ENCODE results near the gene ERCC3.
"Not testable (repeated sequence)": the region's sequence is repeated elsewhere in the genome, so short reads cannot be mapped to it uniquely, and the experiment has no call there.

Gene ERCC3

DNA sequence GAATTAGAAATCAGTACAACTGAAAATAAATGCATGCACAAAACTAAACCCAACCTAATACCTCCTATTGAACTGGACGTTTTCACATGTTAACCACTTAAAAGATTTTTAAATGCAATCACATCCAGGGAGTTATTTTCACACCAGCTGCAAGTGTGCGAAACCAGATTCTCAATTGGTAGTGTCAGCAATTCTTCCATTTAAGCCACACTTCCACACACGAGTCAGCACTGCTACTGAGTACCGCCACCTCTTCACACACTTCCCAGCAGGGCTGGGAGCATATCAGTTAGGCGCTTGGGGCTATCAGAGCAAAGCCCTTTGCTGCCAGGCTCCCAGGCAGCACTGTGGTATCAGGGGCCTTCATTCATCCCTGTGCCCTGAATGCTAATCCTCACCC, 14.2 kb downstream of the ERCC3 start:
- DNase-seq (ENCODE audit: low read depth, low spot score): no peak

DNA sequence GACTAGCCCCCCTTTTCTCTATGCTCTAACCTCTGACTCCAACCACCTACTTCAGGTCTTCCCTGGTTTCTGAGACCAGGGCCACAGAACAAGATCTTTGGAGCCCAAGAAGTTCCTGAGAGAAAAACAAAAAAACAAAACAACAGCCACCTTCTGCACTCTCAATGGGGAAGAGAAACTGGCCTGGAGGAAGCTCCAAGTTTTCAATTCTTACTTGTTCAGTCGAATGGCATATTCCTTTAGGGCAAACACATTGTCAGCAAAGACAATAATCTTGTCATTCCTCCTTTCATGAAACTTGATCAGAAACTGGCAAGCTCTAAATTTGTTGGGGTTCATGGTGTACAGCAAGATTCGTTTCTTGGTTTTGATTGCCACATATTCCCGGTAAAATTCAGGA, 15.0 kb downstream of the ERCC3 start:
- no peak for DNase-seq (ENCODE audit: low read depth, low spot score)

- DNase-seq (ENCODE audit: low read depth, low spot score): no peak
Observed at GRCh38 chr2:127277028-127277427, 16.9 kb downstream of the ERCC3 start.

- DNase-seq (ENCODE audit: low read depth, low spot score): no peak
Observed at GRCh38 chr2:127275789-127276188, 18.2 kb downstream of the ERCC3 start.

DNA sequence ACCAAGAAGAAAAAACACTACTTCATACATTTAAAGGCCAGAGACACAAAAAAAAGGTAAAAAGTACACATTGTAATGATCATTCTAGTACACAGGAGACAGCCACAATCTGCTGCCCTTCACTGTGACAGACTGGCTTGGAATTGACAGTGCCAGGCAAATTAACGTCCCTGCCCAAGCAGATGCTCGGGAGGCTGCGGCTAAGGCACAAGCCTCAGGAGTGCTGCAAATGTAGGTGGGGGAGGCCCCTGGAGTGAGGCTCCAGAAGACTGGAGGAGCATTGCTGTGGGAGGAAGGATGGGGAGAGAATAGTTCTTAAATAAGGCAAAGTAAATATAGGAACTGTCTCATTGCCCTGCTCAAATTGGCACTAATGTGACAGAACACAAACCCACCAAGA, 18.6 kb downstream of the ERCC3 start:
- DNase-seq (ENCODE audit: low read depth, low spot score): no peak

- DNase-seq (ENCODE audit: low read depth, low spot score): no peak
Observed at GRCh38 chr2:127270663-127271062, 23.3 kb downstream of the ERCC3 start.

GRCh38 chr2:127261804-127262406, 32.0 kb downstream of the ERCC3 start:
- DNase-seq (ENCODE audit: low read depth, low spot score): no peak

GRCh38 chr2:127259355-127259754, 34.6 kb downstream of the ERCC3 start:
- DNase-seq (ENCODE audit: low read depth, low spot score): no peak

DNA sequence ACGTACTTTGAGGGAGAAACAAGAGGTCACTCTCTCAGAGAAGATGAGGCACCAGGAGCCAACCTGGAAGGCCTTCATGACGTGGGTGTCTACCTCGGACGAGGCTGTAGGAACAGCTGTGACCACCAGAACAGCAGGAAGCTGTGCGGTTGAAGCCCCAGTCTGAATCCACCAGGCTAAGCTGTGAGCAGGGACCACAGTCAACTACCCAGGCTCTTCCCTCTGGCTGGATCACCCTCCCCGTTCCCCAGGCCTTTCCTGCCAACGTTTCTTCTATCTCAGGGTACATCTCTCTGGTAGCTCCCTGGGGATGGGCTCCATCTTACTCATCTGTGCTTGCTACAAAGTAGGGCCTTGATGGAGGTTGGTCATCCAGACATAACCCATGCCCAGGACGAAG, 37.1 kb downstream of the ERCC3 start:
- DNase-seq (ENCODE audit: low read depth, low spot score): no peak

DNA sequence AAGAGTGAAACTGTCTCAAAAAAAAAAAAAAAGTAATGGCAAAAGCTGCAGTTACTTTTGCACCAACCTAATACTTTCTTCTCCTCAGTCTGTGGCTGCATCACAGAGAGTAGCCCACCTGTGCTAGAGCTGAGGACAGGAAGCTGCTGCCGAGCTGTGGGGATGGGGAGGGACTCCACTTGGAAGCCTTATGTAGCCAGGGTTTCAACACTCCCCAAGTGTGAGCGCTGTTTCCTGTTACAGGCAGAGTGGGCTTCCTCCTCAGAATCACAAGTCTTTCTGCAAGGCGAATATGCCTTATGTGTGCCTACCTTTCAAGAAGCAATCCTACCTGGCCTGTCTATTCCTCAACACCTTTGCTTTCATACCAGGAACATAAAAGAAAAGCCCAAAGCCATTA, 37.6 kb downstream of the ERCC3 start:
- no peak for DNase-seq (ENCODE audit: low read depth, low spot score)

- DNase-seq (ENCODE audit: low read depth, low spot score): no peak
Observed at GRCh38 chr2:127255721-127256120, 38.2 kb downstream of the ERCC3 start.

- no peak for DNase-seq (ENCODE audit: low read depth, low spot score)
Observed at GRCh38 chr2:127255146-127255545, 38.8 kb downstream of the ERCC3 start.

- DNase-seq (ENCODE audit: low read depth, low spot score): no peak
Observed at GRCh38 chr2:127254386-127254981, 39.5 kb downstream of the ERCC3 start.

DNA sequence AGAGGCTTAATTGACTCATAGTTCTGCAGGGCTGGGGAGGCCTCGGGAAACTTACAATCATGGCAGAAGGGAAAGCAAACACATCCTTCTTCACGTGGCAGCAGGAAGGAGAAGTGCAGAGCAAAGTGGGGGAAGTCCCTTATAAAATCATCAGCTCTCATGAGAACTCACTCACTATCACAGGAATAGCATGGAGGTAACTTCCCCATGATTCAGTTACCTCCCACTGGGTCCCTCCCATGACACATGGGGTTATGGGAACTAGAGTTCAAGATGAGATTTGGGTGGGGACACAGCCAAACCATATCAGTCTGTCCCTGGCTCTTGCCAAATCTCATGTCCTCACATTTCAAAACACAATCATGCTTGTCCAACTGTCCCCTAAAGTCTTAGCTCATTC, 52.8 kb downstream of the ERCC3 start:
- not testable (repeated sequence) for DNase-seq (ENCODE audit: low read depth, low spot score)

- DNase-seq (ENCODE audit: low read depth, low spot score): no peak
Observed at GRCh38 chr2:127239395-127239794, 54.5 kb downstream of the ERCC3 start.

- not testable (repeated sequence) for DNase-seq (ENCODE audit: low read depth, low spot score)
Observed at GRCh38 chr2:127237768-127238167, 56.2 kb downstream of the ERCC3 start.

GRCh38 chr2:127235082-127235702, 58.8 kb downstream of the ERCC3 start:
- DNase-seq (ENCODE audit: low read depth, low spot score): no peak

- no peak for DNase-seq (ENCODE audit: low read depth, low spot score)
Observed at GRCh38 chr2:127233710-127234109, 60.2 kb downstream of the ERCC3 start.

- no peak for DNase-seq (ENCODE audit: low read depth, low spot score)
Observed at GRCh38 chr2:127231130-127231865, 62.6 kb downstream of the ERCC3 start.

- DNase-seq (ENCODE audit: low read depth, low spot score): no peak
Observed at GRCh38 chr2:127229555-127229954, 64.4 kb downstream of the ERCC3 start.

DNA sequence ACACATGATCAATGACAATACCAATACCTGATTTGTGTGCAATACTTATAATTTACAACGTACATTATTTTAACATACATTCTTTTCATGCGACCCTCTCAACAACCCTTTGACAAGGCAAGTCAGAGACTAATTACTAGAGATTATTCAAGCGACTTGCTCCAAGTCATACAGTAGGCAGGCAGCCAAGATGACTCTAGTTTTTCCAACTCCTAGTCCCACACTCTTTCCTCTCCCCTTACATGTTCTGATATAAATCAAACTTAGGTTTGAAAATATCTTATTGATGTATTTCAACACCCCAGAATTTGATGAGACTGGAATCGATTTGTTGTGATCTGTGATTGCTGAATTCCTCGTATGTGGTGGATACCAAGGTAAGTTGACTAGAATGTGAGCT, 65.8 kb downstream of the ERCC3 start:
- DNase-seq (ENCODE audit: low read depth, low spot score): no peak

GRCh38 chr2:127227264-127227660, 66.7 kb downstream of the ERCC3 start:
- not testable (repeated sequence) for DNase-seq (ENCODE audit: low read depth, low spot score)
